Kidney epithelial cell (primary cell): ENCODE measurements around the gene PTPN3. TPM values are rescaled to one million over a fixed set of nuclear protein-coding genes. Genes with fewer than 3 reads are reported as not detected.
"Not testable (repeated sequence)": the region's sequence is repeated elsewhere in the genome, so short reads cannot be mapped to it uniquely, and the experiment has no call there.

Experiments
- DNase-seq: peaks from one replicate; pipeline ENCODE4 v3.0.0-alpha.2; 2010; ENCODE audit warnings: low read depth
- H3K27me3 ChIP-seq: 2 replicates; pipeline ENCODE4 v1.6.0; 2011; ENCODE audit warnings: low read length; ENCODE audit not compliant: control insufficient read depth, insufficient read depth
- H3K36me3 ChIP-seq: 2 replicates; pipeline ENCODE4 v1.5.1; 2011; ENCODE audit warnings: low read length; ENCODE audit not compliant: control insufficient read depth, insufficient read depth
- H3K4me3 ChIP-seq: 2 replicates; pipeline ENCODE4 v1.5.1; 2011; ENCODE audit warnings: low read depth, mild to moderate bottlenecking, control low read depth, low read length
- CTCF ChIP-seq: IDR thresholded peaks from 2 replicates; pipeline ENCODE4 v1.5.1; 2011; ENCODE audit warnings: mild to moderate bottlenecking, moderate library complexity, low read length, control low read depth, inconsistent platforms; ENCODE audit not compliant: insufficient read depth, poor library complexity, severe bottlenecking
- total RNA-seq: library from RNA; depleted of rRNA; stranded (reverse); fragments of >200 nt; gene quantifications from 2 replicates; pipeline ENCODE4 v1.2.3, GENCODE V29; 2015

PTPN3 gene
- total RNA-seq, 1 donor from 2014 or later = 33.6 TPM

- TF ChIP-seq CTCF = no peak
- Histone ChIP-seq H3K36me3 (no peaks in the 10 kb centered on the region), H3K27me3 (no peaks in the 10 kb centered on the region), H3K4me3 (no peak overlapping the region)
- DNase-seq = no peak
Observed at GRCh38 chr9:109510506-109510905, 12.4 kb upstream of the PTPN3 start.

DNA sequence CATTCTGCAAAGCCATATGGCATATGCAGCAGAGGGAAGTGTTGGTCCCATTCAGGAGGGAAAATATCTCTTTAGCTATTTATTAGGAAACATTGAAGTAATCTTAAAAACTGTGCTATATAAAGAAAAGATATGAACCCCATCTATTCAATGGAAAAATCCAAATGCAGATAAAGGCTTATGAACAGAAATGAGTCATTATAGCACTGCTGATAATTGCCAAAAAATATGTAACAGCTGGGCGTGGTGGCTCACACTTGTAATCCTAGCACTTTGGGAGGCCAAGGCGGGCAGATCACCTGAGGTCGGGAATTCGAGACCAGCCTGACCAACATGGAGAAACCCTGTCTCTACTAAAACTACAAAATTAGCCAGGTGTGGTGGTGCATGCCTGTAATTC is 11.9 kb upstream of the PTPN3 start:
- H3K27me3 ChIP-seq, DNase-seq, H3K4me3 ChIP-seq, H3K36me3 ChIP-seq: not testable (repeated sequence)

DNA sequence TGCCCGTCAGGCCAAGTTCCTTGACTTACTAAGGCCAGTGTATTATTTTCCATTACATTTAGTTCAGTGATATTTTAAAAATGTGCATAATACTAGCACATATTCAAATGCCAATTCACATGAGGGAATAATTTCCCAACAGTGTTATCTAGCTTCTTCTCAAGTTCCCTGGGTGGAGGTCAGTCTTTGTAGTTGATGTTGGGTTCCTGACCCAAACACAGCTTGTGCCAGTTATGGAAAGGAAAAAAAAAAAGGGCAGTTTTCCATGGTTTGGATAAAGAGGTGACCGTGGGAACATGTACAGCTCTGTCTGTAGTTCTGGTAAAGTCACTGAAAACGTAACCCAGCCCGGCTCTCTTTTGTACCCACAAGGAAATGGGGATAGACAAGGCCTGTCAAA is 11.5 kb upstream of the PTPN3 start:
- Histone ChIP-seq H3K27me3 (no peaks in the 10 kb centered on the region), H3K36me3 (no peaks in the 10 kb centered on the region), H3K4me3 (no peak overlapping the region)
- DNase-seq = no peak
- no peak for TF ChIP-seq CTCF

- Histone ChIP-seq H3K4me3 (no peak overlapping the region), H3K36me3 (no peaks in the 10 kb centered on the region), H3K27me3 (no peaks in the 10 kb centered on the region)
- no peak for DNase-seq
- no peak for TF ChIP-seq CTCF
Observed at GRCh38 chr9:109507421-109507838, 9.3 kb upstream of the PTPN3 start.

DNA sequence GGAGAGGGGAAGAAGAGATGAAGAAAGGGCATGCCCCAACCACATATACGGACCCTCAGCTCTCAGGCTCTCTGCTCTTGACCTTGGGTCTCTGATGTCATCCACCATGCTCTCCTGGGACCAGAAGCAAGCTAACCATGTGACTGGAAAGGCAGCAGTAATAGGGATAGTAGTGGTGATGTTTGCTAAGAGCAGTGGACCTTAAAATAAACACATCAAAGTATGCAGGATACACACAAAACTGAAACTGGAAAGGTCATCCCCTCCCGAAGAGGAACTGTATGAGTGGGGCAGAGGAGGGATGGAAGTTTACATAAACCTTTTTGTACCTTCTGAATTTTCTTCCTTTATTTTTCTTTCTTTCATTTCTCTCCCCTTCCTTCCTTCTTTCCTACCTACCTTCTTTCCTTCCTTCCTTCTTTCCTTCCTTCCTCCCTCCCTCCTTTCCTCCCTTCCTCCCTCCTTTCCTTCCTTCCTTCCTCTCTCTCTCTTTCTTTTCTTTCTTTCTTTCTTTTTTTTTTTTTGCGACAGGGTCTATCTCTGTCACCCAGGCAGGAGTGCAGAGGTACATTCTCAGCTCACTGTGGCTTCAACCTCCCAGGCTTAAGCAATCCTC is 8.1 kb upstream of the PTPN3 start:
- DNase-seq = no peak
- H3K4me3 ChIP-seq = no peak overlapping the region
- H3K27me3 ChIP-seq = no peaks in the 10 kb centered on the region
- H3K36me3 ChIP-seq = no peaks in the 10 kb centered on the region
- no peak for TF ChIP-seq CTCF

- DNase-seq = no peak
- Histone ChIP-seq H3K27me3 (no peaks in the 10 kb centered on the region), H3K4me3 (no peak overlapping the region), H3K36me3 (no peaks in the 10 kb centered on the region)
- no peak for TF ChIP-seq CTCF
Observed at GRCh38 chr9:109504689-109505088, 6.6 kb upstream of the PTPN3 start.
